Inflammatory macrophage (primary cell): Measurements from ENCODE around the gene BMPER.

Experiments
- DNase-seq, 2 donors: peaks; one replicate each; pipeline ENCODE4 v3.0.0-alpha.2; 2020 to 2022

The BMPER gene

GRCh38 chr7:34100661-34101060 is 195.3 kb downstream of the BMPER start:
- no peak for DNase-seq

- DNase-seq: no peak
Observed at GRCh38 chr7:34104115-34104514, 198.8 kb downstream of the BMPER start.

GRCh38 chr7:34104992-34105391 is 199.7 kb downstream of the BMPER start:
- no peak for DNase-seq

GRCh38 chr7:34107276-34107675 is 201.9 kb downstream of the BMPER start:
- DNase-seq: no peak

- DNase-seq: no peak
Observed at GRCh38 chr7:34108165-34108564, 202.8 kb downstream of the BMPER start.

- DNase-seq: no peak
Observed at GRCh38 chr7:34109936-34110780, 204.8 kb downstream of the BMPER start.

- no peak for DNase-seq
Observed at GRCh38 chr7:34111031-34111430, 205.7 kb downstream of the BMPER start.

- no peak for DNase-seq
Observed at GRCh38 chr7:34115503-34115902, 210.2 kb downstream of the BMPER start.

GRCh38 chr7:34117573-34117972 is 212.2 kb downstream of the BMPER start:
- no peak for DNase-seq

- no peak for DNase-seq
Observed at GRCh38 chr7:34121366-34121765, 216.0 kb downstream of the BMPER start.

- DNase-seq: no peak
Observed at GRCh38 chr7:34123316-34123715, 218.0 kb downstream of the BMPER start.

- DNase-seq: no peak
Observed at GRCh38 chr7:34124765-34125164, 219.4 kb downstream of the BMPER start.

- no peak for DNase-seq
Observed at GRCh38 chr7:34128762-34129161, 223.4 kb downstream of the BMPER start.

- no peak for DNase-seq
Observed at GRCh38 chr7:34130558-34131295, 225.4 kb downstream of the BMPER start.

- DNase-seq: no peak
Observed at GRCh38 chr7:34131371-34131770, 226.0 kb downstream of the BMPER start.

- DNase-seq: no peak
Observed at GRCh38 chr7:34133356-34133982, 228.1 kb downstream of the BMPER start.

GRCh38 chr7:34133983-34134782 is 228.8 kb downstream of the BMPER start:
- DNase-seq: no peak

- no peak for DNase-seq
Observed at GRCh38 chr7:34135924-34136323, 230.6 kb downstream of the BMPER start.

- DNase-seq: no peak
Observed at GRCh38 chr7:34136698-34137097, 231.4 kb downstream of the BMPER start.

- no peak for DNase-seq
Observed at GRCh38 chr7:34137176-34137575, 231.8 kb downstream of the BMPER start.

GRCh38 chr7:34138483-34138882 is 233.1 kb downstream of the BMPER start:
- DNase-seq: no peak

GRCh38 chr7:34139086-34139485 is 233.7 kb downstream of the BMPER start:
- DNase-seq: no peak

GRCh38 chr7:34140066-34140465 is 234.7 kb downstream of the BMPER start:
- DNase-seq: no peak
